Stimulated activated naive CD8-positive, alpha-beta T cell treated with anti-CD3 and anti-CD28 coated beads, Interleukin-15, amount 100 ng/mL, for 72 hours (primary cell): ENCODE data around the gene ASTL.
A peak's percentile ranks its signal among the peaks of the same experiment; 100 is the strongest.

Source experiments
- ATAC-seq: fragments of 150-1000 bp; cut with Tn5 transposase; 2 replicates; pipeline ENCODE4 v1.10.0; 2021; ENCODE audit warnings: mild to moderate bottlenecking, moderate library complexity
- DNase-seq, 2 donors: peaks; one replicate each; pipeline ENCODE4 v3.0.0; 2021 to 2022
- H3K27ac Mint-ChIP-seq, 2 donors: one replicate each; pipeline ENCODE4 v1.8.0; 2022; ENCODE audit warnings: mild to moderate bottlenecking in 2 of 2, mixed read lengths in 2 of 2, moderate library complexity in 2 of 2
- H3K27me3 Mint-ChIP-seq: one replicate; pipeline ENCODE4 v1.8.0; 2022; ENCODE audit warnings: mixed read lengths
- H3K4me1 Mint-ChIP-seq: one replicate; pipeline ENCODE4 v1.8.0; 2022; ENCODE audit warnings: mild to moderate bottlenecking, mixed read lengths
- H3K4me3 Mint-ChIP-seq, 2 donors: one replicate each; pipeline ENCODE4 v1.8.0; 2022; ENCODE audit warnings: mild to moderate bottlenecking in 2 of 2, mixed read lengths in 2 of 2, moderate library complexity in 1 of 2
- H3K9me3 Mint-ChIP-seq, 2 donors: one replicate each; pipeline ENCODE4 v1.8.0; 2022; ENCODE audit warnings: mixed read lengths in 2 of 2

ASTL gene

DNA sequence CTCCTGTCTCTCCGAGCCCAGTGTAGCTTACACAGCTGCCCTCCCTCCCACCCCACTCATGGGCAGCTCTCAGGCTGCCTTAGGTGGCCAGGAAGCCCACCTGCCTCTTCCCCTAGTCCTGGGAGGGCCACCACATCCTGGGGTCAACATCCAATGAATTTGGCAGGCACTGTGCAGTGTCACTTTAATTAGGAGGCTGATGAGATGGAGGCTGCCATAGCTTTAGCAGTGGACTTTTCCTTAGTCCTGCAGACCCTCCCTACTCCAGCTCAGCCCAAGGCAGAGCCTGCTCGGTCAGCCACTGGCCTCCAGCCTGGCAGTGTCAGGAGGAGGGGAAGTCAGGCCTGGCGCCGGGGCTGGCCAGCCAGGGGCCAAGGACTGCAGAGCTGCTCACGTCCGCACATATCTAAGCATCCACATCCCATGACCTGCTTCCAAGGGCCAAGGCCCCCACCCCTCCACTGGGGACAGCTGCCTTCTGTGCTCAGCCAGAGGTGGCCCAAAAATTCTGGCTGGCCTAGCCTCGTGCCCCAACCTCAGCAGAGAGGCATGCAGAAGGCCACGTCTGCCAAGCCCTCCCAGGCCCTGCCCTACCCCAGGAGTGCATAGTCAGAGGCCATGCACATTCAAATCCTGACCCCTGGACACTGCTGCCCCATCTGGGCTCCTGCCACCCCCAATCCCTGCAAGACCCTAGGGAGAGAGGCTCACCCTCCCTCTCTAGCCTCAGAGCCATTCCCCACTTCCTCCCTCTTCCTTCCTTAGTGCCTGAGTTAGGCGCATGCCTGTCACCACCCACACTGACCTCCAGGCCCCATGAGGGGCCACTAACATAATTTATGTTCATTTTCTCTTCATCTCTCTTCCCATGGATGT, 55.0 kb downstream of the ASTL start:
- DNase-seq (peak in 1 of 2 donors; percentile 5), ATAC-seq (peak; percentile 12)
- Mint-ChIP-seq H3K4me1 (no peaks in the 10 kb centered on the region), H3K27ac (no peak overlapping the region), H3K9me3 (no peaks in the 10 kb centered on the region), H3K27me3 (peaks cover 8% of the 10 kb centered on the region), H3K4me3 (no peak overlapping the region)

DNA sequence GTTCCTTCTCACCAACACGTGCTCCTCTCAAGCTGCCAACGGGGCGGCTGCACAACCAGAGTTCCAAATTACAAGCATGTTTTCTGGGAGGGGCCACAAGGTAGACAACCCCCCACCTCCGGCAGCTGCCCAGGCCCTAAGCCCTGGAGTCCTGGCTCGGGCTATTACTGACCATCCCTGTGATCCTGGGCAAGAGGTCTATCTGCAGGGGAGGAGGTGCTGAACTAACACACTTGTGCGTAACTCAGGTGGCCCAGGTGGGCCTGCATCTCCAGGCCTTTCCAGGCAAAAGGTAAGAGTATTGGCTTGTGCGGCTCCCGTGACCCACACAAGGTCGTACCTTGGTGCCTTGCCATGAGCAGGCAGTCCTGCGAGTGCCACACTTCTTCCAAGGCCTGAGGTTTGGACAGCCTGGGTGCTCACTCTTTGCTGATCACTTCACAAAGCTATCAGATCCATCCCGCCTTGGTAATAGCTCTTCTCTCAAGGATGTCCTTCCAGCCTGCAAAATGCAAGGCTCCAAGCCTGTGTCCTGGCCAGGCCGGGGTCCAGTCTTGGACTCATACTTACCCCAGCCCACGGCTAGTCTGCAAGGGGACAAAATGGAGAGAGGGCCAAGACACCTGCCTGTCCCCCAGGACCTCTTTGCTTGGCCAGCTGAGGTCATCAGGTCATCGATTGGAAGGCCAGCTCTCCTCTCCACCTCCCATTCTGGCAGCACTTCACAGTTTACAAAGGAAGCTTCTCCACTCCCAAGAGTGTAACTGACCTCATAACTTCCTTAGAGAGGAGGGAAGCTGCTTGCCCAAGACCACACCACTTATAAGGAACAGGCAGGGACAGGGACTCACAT, 55.9 kb downstream of the ASTL start:
- no peak for ATAC-seq
- Mint-ChIP-seq H3K27me3 (peaks cover 8% of the 10 kb centered on the region), H3K4me1 (no peaks in the 10 kb centered on the region), H3K4me3 (no peak overlapping the region), H3K27ac (no peak overlapping the region), H3K9me3 (no peaks in the 10 kb centered on the region)
- no peak for DNase-seq

DNA sequence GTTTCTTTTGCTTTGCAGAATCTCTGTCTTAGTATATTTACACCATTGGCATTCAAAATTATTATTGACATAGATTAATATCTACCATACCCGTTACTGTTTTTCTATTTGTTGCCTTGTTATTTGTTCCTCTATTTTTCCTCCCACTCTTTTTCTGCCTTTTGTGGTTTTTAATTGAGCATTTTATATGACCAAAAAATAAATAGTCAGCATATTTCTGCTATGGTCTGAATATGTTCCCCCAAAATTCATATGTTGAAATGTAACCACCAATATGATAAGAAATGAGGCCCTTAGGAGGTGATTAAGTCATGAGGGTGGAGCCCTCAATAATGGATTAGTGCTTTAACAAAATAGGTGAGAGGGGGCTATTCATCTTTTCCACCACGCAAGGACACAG, 57.3 kb downstream of the ASTL start:
- H3K4me1 Mint-ChIP-seq = no peaks in the 10 kb centered on the region
- H3K9me3 Mint-ChIP-seq = peaks cover 0 to 3% of the 10 kb centered on the region in 2 donors
- H3K27ac Mint-ChIP-seq = no peak overlapping the region
- H3K4me3 Mint-ChIP-seq = no peak overlapping the region
- no peak for ATAC-seq
- peaks cover 8% of the 10 kb centered on the region for H3K27me3 Mint-ChIP-seq
- DNase-seq = no peak

DNA sequence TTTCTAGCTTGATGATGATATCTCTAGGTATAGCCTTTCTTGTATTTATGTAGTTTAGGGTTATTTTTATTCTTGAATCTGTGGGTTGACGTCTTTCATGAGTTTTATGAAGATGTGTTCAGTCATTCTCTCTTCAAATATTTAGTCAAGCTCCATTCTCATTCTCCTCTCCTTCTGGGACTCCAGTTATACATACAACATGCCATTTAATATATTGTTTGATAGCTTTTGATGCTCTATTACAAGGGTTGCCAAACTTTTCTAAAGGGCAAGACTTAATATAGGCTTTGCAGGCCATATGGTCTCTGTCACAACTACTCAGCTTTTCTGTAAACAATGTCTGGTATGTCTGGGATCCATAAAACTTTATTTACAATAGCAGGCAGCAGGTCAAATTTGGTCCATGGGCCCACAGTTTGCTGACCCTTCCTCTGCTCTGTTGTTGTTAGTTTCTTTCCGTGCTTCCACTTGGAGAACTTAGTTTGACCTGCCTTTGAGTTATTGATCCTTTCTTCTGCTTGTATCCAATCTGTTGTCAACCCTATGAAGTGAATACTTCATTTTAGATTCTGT, 63.0 kb downstream of the ASTL start:
- Mint-ChIP-seq H3K27me3 (peaks cover 7% of the 10 kb centered on the region), H3K9me3 (peaks cover 17% of the 10 kb centered on the region in 2 donors), H3K4me3 (no peak overlapping the region), H3K27ac (no peak overlapping the region), H3K4me1 (no peaks in the 10 kb centered on the region)
- DNase-seq = no peak
- no peak for ATAC-seq

DNA sequence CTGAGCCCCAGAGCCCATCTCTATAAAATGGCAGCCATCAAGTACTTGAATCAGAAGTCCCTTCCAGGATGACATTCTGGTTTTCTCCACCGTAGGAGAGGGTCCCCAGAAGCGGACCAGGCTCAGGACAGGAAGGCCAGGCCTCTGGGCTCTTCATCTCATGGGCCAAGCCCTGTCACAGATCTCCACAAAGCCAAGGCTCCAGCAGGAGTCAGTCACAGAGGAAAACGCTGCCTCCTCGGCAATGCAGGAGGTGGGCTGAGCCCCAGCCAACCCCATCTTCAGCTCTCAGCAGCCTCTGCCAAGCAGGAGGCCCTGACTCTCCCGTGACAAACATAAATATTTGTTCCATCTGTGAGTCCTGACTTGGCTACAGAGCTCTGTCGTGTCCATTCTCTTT, 64.1 kb downstream of the ASTL start:
- no peak overlapping the region for H3K4me3 Mint-ChIP-seq
- peaks cover 17% of the 10 kb centered on the region in 2 donors for H3K9me3 Mint-ChIP-seq
- H3K27ac Mint-ChIP-seq = no peak overlapping the region
- H3K4me1 Mint-ChIP-seq = no peaks in the 10 kb centered on the region
- ATAC-seq = no peak
- DNase-seq = no peak
- peaks cover 7% of the 10 kb centered on the region for H3K27me3 Mint-ChIP-seq

DNA sequence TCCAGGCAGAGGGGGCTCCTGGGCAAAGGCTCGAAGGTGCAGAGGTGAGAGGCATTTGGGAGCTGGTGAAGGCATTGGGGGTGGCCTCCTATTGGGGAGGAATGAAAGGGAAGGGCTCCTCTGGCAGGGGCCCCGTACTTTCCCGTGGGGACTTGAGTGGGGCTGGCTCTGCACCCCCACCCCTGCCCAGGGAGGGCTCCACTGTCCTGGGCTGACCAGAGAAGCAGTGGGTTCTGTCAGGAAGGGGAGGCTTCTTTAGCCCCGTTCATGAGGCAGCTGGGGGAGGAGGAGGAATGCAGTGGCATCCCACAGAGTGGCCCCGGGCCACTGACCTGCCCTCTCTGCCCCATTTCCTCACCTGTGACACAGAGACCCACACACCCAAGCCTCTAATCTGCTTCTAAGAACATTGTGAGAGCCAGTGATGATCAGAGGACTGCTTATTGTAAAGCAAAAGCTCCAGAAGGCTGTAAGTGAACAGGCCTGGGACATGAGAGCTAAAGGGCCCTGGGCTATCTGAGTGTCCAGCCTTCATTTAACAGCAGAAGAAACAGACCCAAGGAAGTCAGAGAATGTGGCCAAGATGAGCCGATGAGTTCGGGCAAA, 65.0 kb downstream of the ASTL start:
- Mint-ChIP-seq H3K4me3 (no peak overlapping the region), H3K27ac (peak overlapping the region in 1 of 2 donors; percentile 89), H3K9me3 (peaks cover 17% of the 10 kb centered on the region in 2 donors), H3K27me3 (peaks cover 7% of the 10 kb centered on the region), H3K4me1 (no peaks in the 10 kb centered on the region)
- ATAC-seq (no peak), DNase-seq (no peak)
